ENCODE measurements around the gene PPCS. TPM values are rescaled to one million over a fixed set of nuclear protein-coding genes. Genes with fewer than 3 reads are reported as not detected.

PPCS gene
- total RNA-seq, 1 experiment from 2014 or later, result 35.1 TPM

DNA sequence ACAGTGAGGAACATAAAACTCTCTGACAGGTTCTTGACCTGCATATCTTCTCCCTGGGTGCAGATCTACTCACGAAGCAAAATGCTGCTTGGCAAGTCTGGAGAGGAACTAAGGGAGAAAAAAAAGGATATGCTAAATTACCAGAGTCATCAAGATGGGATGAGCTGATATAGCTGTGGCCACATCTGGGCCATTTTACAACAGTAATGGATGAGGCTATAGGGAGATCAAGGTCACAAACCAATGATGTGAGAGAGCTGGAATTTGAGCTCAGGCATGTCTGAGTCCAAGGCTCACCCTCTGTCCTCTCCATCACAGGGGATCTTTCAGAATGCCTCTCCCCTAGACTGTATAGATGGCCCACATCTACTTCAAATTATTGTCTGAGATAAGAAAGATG, 26.7 kb upstream of the PPCS start (continued):
- TF ChIP-seq, protein P1, sequence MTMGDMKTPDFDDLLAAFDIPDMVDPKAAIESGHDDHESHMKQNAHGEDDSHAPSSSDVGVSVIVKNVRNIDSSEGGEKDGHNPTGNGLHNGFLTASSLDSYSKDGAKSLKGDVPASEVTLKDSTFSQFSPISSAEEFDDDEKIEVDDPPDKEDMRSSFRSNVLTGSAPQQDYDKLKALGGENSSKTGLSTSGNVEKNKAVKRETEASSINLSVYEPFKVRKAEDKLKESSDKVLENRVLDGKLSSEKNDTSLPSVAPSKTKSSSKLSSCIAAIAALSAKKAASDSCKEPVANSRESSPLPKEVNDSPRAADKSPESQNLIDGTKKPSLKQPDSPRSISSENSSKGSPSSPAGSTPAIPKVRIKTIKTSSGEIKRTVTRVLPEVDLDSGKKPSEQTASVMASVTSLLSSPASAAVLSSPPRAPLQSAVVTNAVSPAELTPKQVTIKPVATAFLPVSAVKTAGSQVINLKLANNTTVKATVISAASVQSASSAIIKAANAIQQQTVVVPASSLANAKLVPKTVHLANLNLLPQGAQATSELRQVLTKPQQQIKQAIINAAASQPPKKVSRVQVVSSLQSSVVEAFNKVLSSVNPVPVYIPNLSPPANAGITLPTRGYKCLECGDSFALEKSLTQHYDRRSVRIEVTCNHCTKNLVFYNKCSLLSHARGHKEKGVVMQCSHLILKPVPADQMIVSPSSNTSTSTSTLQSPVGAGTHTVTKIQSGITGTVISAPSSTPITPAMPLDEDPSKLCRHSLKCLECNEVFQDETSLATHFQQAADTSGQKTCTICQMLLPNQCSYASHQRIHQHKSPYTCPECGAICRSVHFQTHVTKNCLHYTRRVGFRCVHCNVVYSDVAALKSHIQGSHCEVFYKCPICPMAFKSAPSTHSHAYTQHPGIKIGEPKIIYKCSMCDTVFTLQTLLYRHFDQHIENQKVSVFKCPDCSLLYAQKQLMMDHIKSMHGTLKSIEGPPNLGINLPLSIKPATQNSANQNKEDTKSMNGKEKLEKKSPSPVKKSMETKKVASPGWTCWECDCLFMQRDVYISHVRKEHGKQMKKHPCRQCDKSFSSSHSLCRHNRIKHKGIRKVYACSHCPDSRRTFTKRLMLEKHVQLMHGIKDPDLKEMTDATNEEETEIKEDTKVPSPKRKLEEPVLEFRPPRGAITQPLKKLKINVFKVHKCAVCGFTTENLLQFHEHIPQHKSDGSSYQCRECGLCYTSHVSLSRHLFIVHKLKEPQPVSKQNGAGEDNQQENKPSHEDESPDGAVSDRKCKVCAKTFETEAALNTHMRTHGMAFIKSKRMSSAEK (CRISPR knock-in tag; IDR thresholded peaks at IDR 0.05; ENCODE audit: borderline replicate concordance), result no peak
- TF ChIP-seq, protein P2, sequence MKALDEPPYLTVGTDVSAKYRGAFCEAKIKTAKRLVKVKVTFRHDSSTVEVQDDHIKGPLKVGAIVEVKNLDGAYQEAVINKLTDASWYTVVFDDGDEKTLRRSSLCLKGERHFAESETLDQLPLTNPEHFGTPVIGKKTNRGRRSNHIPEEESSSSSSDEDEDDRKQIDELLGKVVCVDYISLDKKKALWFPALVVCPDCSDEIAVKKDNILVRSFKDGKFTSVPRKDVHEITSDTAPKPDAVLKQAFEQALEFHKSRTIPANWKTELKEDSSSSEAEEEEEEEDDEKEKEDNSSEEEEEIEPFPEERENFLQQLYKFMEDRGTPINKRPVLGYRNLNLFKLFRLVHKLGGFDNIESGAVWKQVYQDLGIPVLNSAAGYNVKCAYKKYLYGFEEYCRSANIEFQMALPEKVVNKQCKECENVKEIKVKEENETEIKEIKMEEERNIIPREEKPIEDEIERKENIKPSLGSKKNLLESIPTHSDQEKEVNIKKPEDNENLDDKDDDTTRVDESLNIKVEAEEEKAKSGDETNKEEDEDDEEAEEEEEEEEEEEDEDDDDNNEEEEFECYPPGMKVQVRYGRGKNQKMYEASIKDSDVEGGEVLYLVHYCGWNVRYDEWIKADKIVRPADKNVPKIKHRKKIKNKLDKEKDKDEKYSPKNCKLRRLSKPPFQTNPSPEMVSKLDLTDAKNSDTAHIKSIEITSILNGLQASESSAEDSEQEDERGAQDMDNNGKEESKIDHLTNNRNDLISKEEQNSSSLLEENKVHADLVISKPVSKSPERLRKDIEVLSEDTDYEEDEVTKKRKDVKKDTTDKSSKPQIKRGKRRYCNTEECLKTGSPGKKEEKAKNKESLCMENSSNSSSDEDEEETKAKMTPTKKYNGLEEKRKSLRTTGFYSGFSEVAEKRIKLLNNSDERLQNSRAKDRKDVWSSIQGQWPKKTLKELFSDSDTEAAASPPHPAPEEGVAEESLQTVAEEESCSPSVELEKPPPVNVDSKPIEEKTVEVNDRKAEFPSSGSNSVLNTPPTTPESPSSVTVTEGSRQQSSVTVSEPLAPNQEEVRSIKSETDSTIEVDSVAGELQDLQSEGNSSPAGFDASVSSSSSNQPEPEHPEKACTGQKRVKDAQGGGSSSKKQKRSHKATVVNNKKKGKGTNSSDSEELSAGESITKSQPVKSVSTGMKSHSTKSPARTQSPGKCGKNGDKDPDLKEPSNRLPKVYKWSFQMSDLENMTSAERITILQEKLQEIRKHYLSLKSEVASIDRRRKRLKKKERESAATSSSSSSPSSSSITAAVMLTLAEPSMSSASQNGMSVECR (CRISPR knock-in tag; IDR thresholded peaks at IDR 0.05; ENCODE audit: borderline replicate concordance), result no peak
- no peak for TF ChIP-seq ZNF219 (CRISPR knock-in tag; IDR thresholded peaks at IDR 0.05; ENCODE audit: borderline replicate concordance)
- TF ChIP-seq ZNF423 (CRISPR knock-in tag; IDR thresholded peaks at IDR 0.05), result no peak
- TF ChIP-seq CREB1 (CRISPR knock-in tag; IDR thresholded peaks at IDR 0.05), result no peak
- TF ChIP-seq SP1 (CRISPR knock-in tag; conservative IDR thresholded peaks at IDR 0.05), result no peak
- TF ChIP-seq ZNF232 (CRISPR knock-in tag; IDR thresholded peaks at IDR 0.05), result no peak
- TF ChIP-seq CBFB (CRISPR knock-in tag; IDR thresholded peaks at IDR 0.05; ENCODE audit: low read depth), result no peak

DNA sequence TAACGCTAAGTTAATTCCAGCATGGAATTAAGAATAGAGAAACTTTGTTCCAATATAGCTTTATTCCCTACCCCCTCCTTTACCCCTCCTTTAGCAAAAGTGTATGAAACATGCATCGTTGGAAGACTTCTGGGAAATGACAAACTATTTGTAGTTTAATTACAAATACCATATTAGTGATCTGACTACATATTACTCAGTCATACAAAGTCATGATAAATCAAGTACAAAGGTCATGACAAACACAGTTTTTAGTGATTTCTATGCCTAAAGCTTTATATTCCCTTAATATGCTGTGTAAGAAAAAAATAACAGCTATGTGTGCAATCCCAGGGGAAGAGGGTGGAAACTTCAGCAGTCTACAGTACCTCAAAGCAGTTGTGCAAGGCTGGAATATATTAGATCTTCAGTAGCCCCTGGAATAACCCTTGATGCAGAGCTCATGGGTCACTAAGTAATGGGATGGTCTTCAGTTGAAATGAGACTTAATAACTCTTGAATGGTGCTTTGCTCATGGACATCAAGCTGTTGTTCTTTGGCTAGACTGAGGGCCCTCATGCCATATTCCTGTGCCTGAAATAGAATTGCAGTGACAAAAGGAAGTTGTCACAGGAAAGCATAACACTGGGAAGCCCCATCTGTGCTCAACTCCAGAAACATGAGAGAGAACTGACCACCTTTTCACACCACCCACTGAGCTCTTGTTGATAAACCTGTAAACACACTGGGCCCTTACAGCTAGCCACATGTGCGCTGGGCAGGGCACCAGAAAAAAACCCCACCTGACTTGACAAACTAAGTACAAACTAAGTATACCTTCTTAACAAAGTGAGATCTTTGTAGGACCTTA, 25.8 kb upstream of the PPCS start:
- no peak overlapping the region for H3K27ac Mint-ChIP-seq
- H3K27me3 Mint-ChIP-seq (ENCODE audit: low read depth), result no peaks in the 10 kb centered on the region
- peaks cover 6% of the 10 kb centered on the region; the same call in 1 of the 2 replicates for H3K9me3 Mint-ChIP-seq
- H3K36me3 Mint-ChIP-seq, result no peaks in the 10 kb centered on the region
- TF ChIP-seq, protein P3, sequence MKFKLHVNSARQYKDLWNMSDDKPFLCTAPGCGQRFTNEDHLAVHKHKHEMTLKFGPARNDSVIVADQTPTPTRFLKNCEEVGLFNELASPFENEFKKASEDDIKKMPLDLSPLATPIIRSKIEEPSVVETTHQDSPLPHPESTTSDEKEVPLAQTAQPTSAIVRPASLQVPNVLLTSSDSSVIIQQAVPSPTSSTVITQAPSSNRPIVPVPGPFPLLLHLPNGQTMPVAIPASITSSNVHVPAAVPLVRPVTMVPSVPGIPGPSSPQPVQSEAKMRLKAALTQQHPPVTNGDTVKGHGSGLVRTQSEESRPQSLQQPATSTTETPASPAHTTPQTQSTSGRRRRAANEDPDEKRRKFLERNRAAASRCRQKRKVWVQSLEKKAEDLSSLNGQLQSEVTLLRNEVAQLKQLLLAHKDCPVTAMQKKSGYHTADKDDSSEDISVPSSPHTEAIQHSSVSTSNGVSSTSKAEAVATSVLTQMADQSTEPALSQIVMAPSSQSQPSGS (CRISPR knock-in tag; IDR thresholded peaks at IDR 0.05; ENCODE audit: borderline replicate concordance, low read depth), result no peak
- TF ChIP-seq ELF4 (CRISPR knock-in tag; IDR thresholded peaks at IDR 0.05; ENCODE audit: low read depth) (no peak), SMAD3 (CRISPR knock-in tag; IDR thresholded peaks at IDR 0.05; ENCODE audit: borderline replicate concordance) (no peak), CREB1 (CRISPR knock-in tag; IDR thresholded peaks at IDR 0.05) (no peak), ZNF317 (CRISPR knock-in tag; IDR thresholded peaks at IDR 0.05; ENCODE audit: borderline replicate concordance, low read depth) (no peak), MYBL2 (CRISPR knock-in tag; IDR thresholded peaks at IDR 0.05) (no peak), ESRRA (CRISPR knock-in tag; IDR thresholded peaks at IDR 0.05; ENCODE audit: borderline replicate concordance) (no peak)
- TF ChIP-seq, protein P4, sequence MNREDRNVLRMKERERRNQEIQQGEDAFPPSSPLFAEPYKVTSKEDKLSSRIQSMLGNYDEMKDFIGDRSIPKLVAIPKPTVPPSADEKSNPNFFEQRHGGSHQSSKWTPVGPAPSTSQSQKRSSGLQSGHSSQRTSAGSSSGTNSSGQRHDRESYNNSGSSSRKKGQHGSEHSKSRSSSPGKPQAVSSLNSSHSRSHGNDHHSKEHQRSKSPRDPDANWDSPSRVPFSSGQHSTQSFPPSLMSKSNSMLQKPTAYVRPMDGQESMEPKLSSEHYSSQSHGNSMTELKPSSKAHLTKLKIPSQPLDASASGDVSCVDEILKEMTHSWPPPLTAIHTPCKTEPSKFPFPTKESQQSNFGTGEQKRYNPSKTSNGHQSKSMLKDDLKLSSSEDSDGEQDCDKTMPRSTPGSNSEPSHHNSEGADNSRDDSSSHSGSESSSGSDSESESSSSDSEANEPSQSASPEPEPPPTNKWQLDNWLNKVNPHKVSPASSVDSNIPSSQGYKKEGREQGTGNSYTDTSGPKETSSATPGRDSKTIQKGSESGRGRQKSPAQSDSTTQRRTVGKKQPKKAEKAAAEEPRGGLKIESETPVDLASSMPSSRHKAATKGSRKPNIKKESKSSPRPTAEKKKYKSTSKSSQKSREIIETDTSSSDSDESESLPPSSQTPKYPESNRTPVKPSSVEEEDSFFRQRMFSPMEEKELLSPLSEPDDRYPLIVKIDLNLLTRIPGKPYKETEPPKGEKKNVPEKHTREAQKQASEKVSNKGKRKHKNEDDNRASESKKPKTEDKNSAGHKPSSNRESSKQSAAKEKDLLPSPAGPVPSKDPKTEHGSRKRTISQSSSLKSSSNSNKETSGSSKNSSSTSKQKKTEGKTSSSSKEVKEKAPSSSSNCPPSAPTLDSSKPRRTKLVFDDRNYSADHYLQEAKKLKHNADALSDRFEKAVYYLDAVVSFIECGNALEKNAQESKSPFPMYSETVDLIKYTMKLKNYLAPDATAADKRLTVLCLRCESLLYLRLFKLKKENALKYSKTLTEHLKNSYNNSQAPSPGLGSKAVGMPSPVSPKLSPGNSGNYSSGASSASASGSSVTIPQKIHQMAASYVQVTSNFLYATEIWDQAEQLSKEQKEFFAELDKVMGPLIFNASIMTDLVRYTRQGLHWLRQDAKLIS (CRISPR knock-in tag; IDR thresholded peaks at IDR 0.05; ENCODE audit: borderline replicate concordance), result no peak
- TF ChIP-seq, protein P1 (CRISPR knock-in tag; IDR thresholded peaks at IDR 0.05; ENCODE audit: borderline replicate concordance), result no peak
- ChIA-PET POLR2A (interaction anchor here (0.6 kb wide), 1 partner anchor 40 kb away, joined by 5 read pairs; no protein-coding TSS in a partner anchor), CTCF (interaction anchor here (0.9 kb wide), 1 partner anchor 257 kb away, joined by 3 read pairs; no protein-coding TSS in a partner anchor)
- H3K4me1 Mint-ChIP-seq, result peaks cover 21% of the 10 kb centered on the region
- no peak for DNase-seq (ENCODE audit: low spot score)
- no peak for ATAC-seq
- H3K4me3 Mint-ChIP-seq, result no peak overlapping the region

All from WTC11 (cell line).